H1 (cell line): ENCODE measurements around the gene FANK1. TPM values are rescaled to one million over a fixed set of nuclear protein-coding genes. Genes with fewer than 3 reads are reported as not detected.

Source experiments
- EP300 ChIP-seq, 2 experiments: IDR thresholded peaks; 1 replicate in 1 of 2; 2 replicates in 1 of 2; pipeline ENCODE4 v1.6.1; 2011 to 2012; ENCODE audit warnings: low read depth in 2 of 2, low read length in 2 of 2, mild to moderate bottlenecking in 2 of 2, borderline replicate concordance in 1 of 2, inconsistent platforms in 1 of 2, moderate library complexity in 1 of 2
- JUND ChIP-seq: IDR thresholded peaks from 2 replicates; pipeline ENCODE4 v1.6.1; 2011; ENCODE audit warnings: mild to moderate bottlenecking, improper control_type of control experiment, low read length
- SP4 ChIP-seq: IDR thresholded peaks from 2 replicates; pipeline ENCODE4 v1.6.1; 2012; ENCODE audit warnings: low read length, inconsistent platforms
- SRF ChIP-seq: IDR thresholded peaks from 2 replicates; pipeline ENCODE4 v1.6.1; 2011; ENCODE audit warnings: mild to moderate bottlenecking, low read depth, low read length, moderate library complexity
- TBP ChIP-seq: IDR thresholded peaks from 2 replicates; pipeline ENCODE4 v1.6.1; 2011; ENCODE audit warnings: low read depth, low read length, improper control_type of control experiment
- USF2 ChIP-seq: IDR thresholded peaks from 2 replicates; pipeline ENCODE4 v1.6.1; 2011; ENCODE audit warnings: low read length, improper control_type of control experiment
- polyA plus RNA-seq, 7 experiments: library from polyadenylated mRNA; depleted of rRNA in 3 of 7; stranded (reverse) in 5 of 7; unstranded in 2 of 7; fragments of >200 nt in 5 of 7; fragments of 200-250 nt in 2 of 7; gene quantifications; 1 replicate in 5 of 7; 2 replicates in 1 of 7; 4 replicates in 1 of 7; pipeline versions ENCODE4 v1.2.1 to v1.2.3, GENCODE V29; 2011 to 2013; ENCODE audit warnings: missing spikeins in 2 of 7, mixed read lengths in 2 of 7
- total RNA-seq: library from RNA; stranded (reverse); fragmentation: NEBNext Ultra II Directional; extraction: Animal tissue kit (Norgen Biotek cat#: 25700); gene quantifications from 2 replicates; pipeline ENCODE4 v1.2.1, GENCODE V29; 2021

Gene FANK1
- total and polyA plus RNA-seq, 2 of the 8 experiments (the other 6 are each of a cell fraction or from before 2014, with no cell fraction given), result 1.2 TPM; not detected in 1

GRCh38 chr10:126017961-126018560, 121.7 kb downstream of the FANK1 start (continued):
- no peak for TF ChIP-seq USF2
- TF ChIP-seq TBP, result no peak
- TF ChIP-seq EP300 (IDR thresholded peaks at IDR 0.05; ENCODE audit: borderline replicate concordance in 1 of 2, low read depth in 2 of 2, low read length in 2 of 2), result no peak
- TF ChIP-seq SRF, result no peak
- no peak for TF ChIP-seq JUND
- TF ChIP-seq SP4, result no peak
